Measurements from ENCODE around the gene RASA2.
"Not testable (repeated sequence)": the region's sequence is repeated elsewhere in the genome, so short reads cannot be mapped to it uniquely, and the experiment has no call there.

RASA2 gene

GRCh38 chr3:141628334-141628733, 141.5 kb downstream of the RASA2 start:
- FAIRE-seq; DNase-seq (ENCODE audit: insufficient read length, low spot score): not testable (repeated sequence)

GRCh38 chr3:141628868-141629441, 142.1 kb downstream of the RASA2 start:
- not testable (repeated sequence) for FAIRE-seq

GRCh38 chr3:141629976-141630375, 143.1 kb downstream of the RASA2 start:
- FAIRE-seq (no peak), DNase-seq (ENCODE audit: insufficient read length, low spot score) (no peak)

More at GRCh38 chr3:141628868-141629441, 142.1 kb downstream of the RASA2 start:
- not testable (repeated sequence) for DNase-seq (ENCODE audit: insufficient read length, low spot score)

- DNase-seq (ENCODE audit: insufficient read length, low spot score) (no peak), FAIRE-seq (no peak)
Observed at GRCh38 chr3:141632779-141633374, 146.1 kb downstream of the RASA2 start.

- no peak for DNase-seq (ENCODE audit: insufficient read length, low spot score)
- no peak for FAIRE-seq
Observed at GRCh38 chr3:141642215-141642614, 155.4 kb downstream of the RASA2 start.

GRCh38 chr3:141643391-141643790, 156.6 kb downstream of the RASA2 start:
- FAIRE-seq = no peak
- no peak for DNase-seq (ENCODE audit: insufficient read length, low spot score)

GRCh38 chr3:141643796-141644195, 157.0 kb downstream of the RASA2 start:
- FAIRE-seq (no peak), DNase-seq (ENCODE audit: insufficient read length, low spot score) (no peak)

GRCh38 chr3:141644931-141645330, 158.1 kb downstream of the RASA2 start:
- DNase-seq (ENCODE audit: insufficient read length, low spot score) = peak; percentile 33

GRCh38 chr3:141646760-141647561, 160.1 kb downstream of the RASA2 start:
- no peak for FAIRE-seq
- peak; percentile 64 for DNase-seq (ENCODE audit: insufficient read length, low spot score)

More at GRCh38 chr3:141644931-141645330, 158.1 kb downstream of the RASA2 start:
- FAIRE-seq = no peak

- no peak for DNase-seq (ENCODE audit: insufficient read length, low spot score)
- no peak for FAIRE-seq
Observed at GRCh38 chr3:141647562-141647915, 160.7 kb downstream of the RASA2 start.

- no peak for FAIRE-seq
- DNase-seq (ENCODE audit: insufficient read length, low spot score) = no peak
Observed at GRCh38 chr3:141648055-141648910, 161.5 kb downstream of the RASA2 start.

- FAIRE-seq (no peak), DNase-seq (ENCODE audit: insufficient read length, low spot score) (no peak)
Observed at GRCh38 chr3:141649871-141650270, 163.0 kb downstream of the RASA2 start.

- DNase-seq (ENCODE audit: insufficient read length, low spot score) = no peak
- no peak for FAIRE-seq
Observed at GRCh38 chr3:141650783-141651182, 164.0 kb downstream of the RASA2 start.

- DNase-seq (ENCODE audit: insufficient read length, low spot score) = no peak
Observed at GRCh38 chr3:141651409-141651808, 164.6 kb downstream of the RASA2 start.

GRCh38 chr3:141652349-141652748, 165.5 kb downstream of the RASA2 start:
- no peak for FAIRE-seq

More at GRCh38 chr3:141651409-141651808, 164.6 kb downstream of the RASA2 start:
- FAIRE-seq = no peak

GRCh38 chr3:141653847-141654246, 167.0 kb downstream of the RASA2 start:
- DNase-seq (ENCODE audit: insufficient read length, low spot score) (no peak), FAIRE-seq (no peak)

More at GRCh38 chr3:141652349-141652748, 165.5 kb downstream of the RASA2 start:
- DNase-seq (ENCODE audit: insufficient read length, low spot score) = no peak

- DNase-seq (ENCODE audit: insufficient read length, low spot score) (no peak), FAIRE-seq (no peak)
Observed at GRCh38 chr3:141655801-141656200, 169.0 kb downstream of the RASA2 start.

GRCh38 chr3:141656771-141657170, 169.9 kb downstream of the RASA2 start:
- DNase-seq (ENCODE audit: insufficient read length, low spot score) (no peak), FAIRE-seq (no peak)

GRCh38 chr3:141657516-141657915, 170.7 kb downstream of the RASA2 start:
- FAIRE-seq = no peak
- DNase-seq (ENCODE audit: insufficient read length, low spot score) = no peak

GRCh38 chr3:141659821-141660613, 173.2 kb downstream of the RASA2 start:
- peak; percentile 28 for FAIRE-seq

More at GRCh38 chr3:141659821-141660613, 173.2 kb downstream of the RASA2 start:
- peak; percentile 51 for DNase-seq (ENCODE audit: insufficient read length, low spot score)

All from HTR-8/SVneo (cell line).